ENCODE data around the gene IFI44L.

DNA sequence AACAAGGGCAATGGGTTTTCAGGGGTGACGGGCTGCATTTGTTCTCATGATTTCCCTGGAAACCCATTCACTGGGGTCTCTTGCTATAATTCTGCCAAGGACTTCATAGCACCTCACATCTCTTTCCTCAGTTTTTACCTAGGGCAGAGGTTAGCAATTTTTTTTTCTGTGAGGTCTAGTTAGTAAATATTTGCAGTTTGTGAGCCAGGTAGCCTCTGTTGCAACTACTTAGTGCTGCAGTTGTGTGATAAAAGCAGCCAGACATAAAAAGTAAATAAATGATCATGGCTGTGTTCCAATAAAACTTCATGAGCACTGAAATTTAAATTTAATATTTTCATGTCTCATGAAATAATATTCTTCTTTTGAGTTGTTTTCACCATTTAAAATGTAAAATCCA is 67.1 kb downstream of the IFI44L start:
- TF ChIP-seq MED8 (CRISPR knock-in tag; IDR thresholded peaks at IDR 0.05; ENCODE audit: insufficient replicate concordance) (no peak), IKZF1 (IDR thresholded peaks at IDR 0.05) (no peak), EP300 (IDR thresholded peaks at IDR 0.05; ENCODE audit: low read depth in 2 of 2, low read length in 2 of 2) (no peak), EP300 (CRISPR knock-in tag; IDR thresholded peaks at IDR 0.05; ENCODE audit: borderline replicate concordance) (no peak), ZNF431 (CRISPR knock-in tag; IDR thresholded peaks at IDR 0.05; ENCODE audit: borderline replicate concordance, low read depth) (no peak), NONO (IDR thresholded peaks at IDR 0.05) (no peak), NONO (CRISPR knock-in tag; conservative IDR thresholded peaks at IDR 0.05) (no peak), ZNF589 (CRISPR knock-in tag; conservative IDR thresholded peaks at IDR 0.05) (no peak)
- TF ChIP-seq, protein P1, sequence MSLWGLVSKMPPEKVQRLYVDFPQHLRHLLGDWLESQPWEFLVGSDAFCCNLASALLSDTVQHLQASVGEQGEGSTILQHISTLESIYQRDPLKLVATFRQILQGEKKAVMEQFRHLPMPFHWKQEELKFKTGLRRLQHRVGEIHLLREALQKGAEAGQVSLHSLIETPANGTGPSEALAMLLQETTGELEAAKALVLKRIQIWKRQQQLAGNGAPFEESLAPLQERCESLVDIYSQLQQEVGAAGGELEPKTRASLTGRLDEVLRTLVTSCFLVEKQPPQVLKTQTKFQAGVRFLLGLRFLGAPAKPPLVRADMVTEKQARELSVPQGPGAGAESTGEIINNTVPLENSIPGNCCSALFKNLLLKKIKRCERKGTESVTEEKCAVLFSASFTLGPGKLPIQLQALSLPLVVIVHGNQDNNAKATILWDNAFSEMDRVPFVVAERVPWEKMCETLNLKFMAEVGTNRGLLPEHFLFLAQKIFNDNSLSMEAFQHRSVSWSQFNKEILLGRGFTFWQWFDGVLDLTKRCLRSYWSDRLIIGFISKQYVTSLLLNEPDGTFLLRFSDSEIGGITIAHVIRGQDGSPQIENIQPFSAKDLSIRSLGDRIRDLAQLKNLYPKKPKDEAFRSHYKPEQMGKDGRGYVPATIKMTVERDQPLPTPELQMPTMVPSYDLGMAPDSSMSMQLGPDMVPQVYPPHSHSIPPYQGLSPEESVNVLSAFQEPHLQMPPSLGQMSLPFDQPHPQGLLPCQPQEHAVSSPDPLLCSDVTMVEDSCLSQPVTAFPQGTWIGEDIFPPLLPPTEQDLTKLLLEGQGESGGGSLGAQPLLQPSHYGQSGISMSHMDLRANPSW (CRISPR knock-in tag; IDR thresholded peaks at IDR 0.05; ENCODE audit: borderline replicate concordance), result no peak
